GM12878 (cell line): ENCODE data around the gene JMY. TPM values are rescaled to one million over a fixed set of nuclear protein-coding genes. Genes with fewer than 3 reads are reported as not detected.

ENCODE experiments used
- ATAC-seq: fragments of 200-7000 bp; cut with Tn5 transposase; 3 replicates; pipeline ENCODE4 v1.9.1; 2020; ENCODE audit warnings: mild to moderate bottlenecking, moderate library complexity
- BruUV-seq: library from RNA; stranded (reverse); fragments of 400-500 nt; replicated peaks from 2 replicates; lab custom pipeline; 2021; lab: Mats Ljungman, UMichigan
- CTCF ChIA-PET: fragments of 300-600 bp; sonication (Branson Sonifier 250); formaldehyde crosslinking; extraction: SDS; loops from one replicate; lab custom pipeline; 2021; ENCODE audit warnings: inconsistent platforms; lab: Yijun Ruan, JAX
- POLR2A ChIA-PET: fragments of 350-600 bp; formaldehyde crosslinking; extraction: SDS; loops from one replicate; lab custom pipeline; 2021; ENCODE audit warnings: inconsistent platforms; lab: Charles Lee
- RAD21 ChIA-PET: fragments of 300-600 bp; sonication (Branson Sonifier 250); formaldehyde crosslinking; loops from one replicate; lab custom pipeline; 2023; ENCODE audit warnings: antibody characterized with exemption; ENCODE audit not compliant: unreplicated experiment; lab: Charles Lee
- SMC1A ChIA-PET: fragments of 300-600 bp; sonication (Branson Sonifier 250); formaldehyde crosslinking; loops from one replicate; lab custom pipeline; 2023; ENCODE audit not compliant: unreplicated experiment, uncharacterized antibody; lab: Charles Lee
- DNase-seq: peaks from one replicate; pipeline ENCODE4 v3.0.0-alpha.2; 2011; ENCODE audit warnings: low read depth, low spot score
- FAIRE-seq: peaks from 3 replicates; lab custom pipeline; 2011; peaks lifted over from hg19 to GRCh38; lab: Jason Lieb, UNC
- H2AFZ ChIP-seq: 2 replicates; pipeline ENCODE4 v1.6.0; 2011; ENCODE audit warnings: low read depth, low read length, control low read depth; ENCODE audit not compliant: control insufficient read depth
- H3K27ac ChIP-seq: 2 replicates; pipeline ENCODE4 v1.5.1; 2011; ENCODE audit warnings: control low read depth; ENCODE audit not compliant: control insufficient read depth, insufficient read depth
- H3K27me3 ChIP-seq, 2 experiments: replicated peaks in 1 of 2; 2 replicates each; pipeline versions ENCODE4 v1.6.0 to v1.6.1; 2011; ENCODE audit warnings: low read length in 1 of 2; ENCODE audit not compliant: control insufficient read depth in 2 of 2, insufficient read depth in 2 of 2
- H3K36me3 ChIP-seq, 2 experiments: 2 replicates each; pipeline ENCODE4 v1.5.1; 2011; ENCODE audit warnings: low read length in 1 of 2; ENCODE audit not compliant: control insufficient read depth in 2 of 2, insufficient read depth in 2 of 2
- H3K4me1 ChIP-seq: 2 replicates; pipeline ENCODE4 v1.6.1; 2011; ENCODE audit warnings: mild to moderate bottlenecking, low read length, moderate library complexity, mixed read lengths; ENCODE audit not compliant: control insufficient read depth, insufficient read depth
- H3K4me2 ChIP-seq: 2 replicates; pipeline ENCODE4 v1.6.0; 2011; ENCODE audit warnings: control low read depth; ENCODE audit not compliant: control insufficient read depth, insufficient read depth
- H3K4me3 ChIP-seq: fragments of 200-600 bp; sonication (generic); 2 replicates; pipeline ENCODE4 v1.5.1; 2016
- H3K79me2 ChIP-seq: 2 replicates; pipeline ENCODE4 v1.6.0; 2011; ENCODE audit warnings: low read length; ENCODE audit not compliant: control insufficient read depth, insufficient read depth
- H3K9ac ChIP-seq: 2 replicates; pipeline ENCODE4 v1.8.0; 2011; ENCODE audit warnings: low read length, control low read depth, mixed read lengths; ENCODE audit not compliant: control insufficient read depth, insufficient read depth
- H3K9me3 ChIP-seq: replicated peaks from 3 replicates; pipeline ENCODE4 v1.5.1; 2011; ENCODE audit warnings: mild to moderate bottlenecking, low read length; ENCODE audit not compliant: control insufficient read depth, insufficient read depth
- H4K20me1 ChIP-seq: 2 replicates; pipeline ENCODE4 v1.6.0; 2011; ENCODE audit not compliant: control insufficient read depth, insufficient read depth
- BCL11A ChIP-seq: IDR thresholded peaks from 2 replicates; pipeline ENCODE4 v1.6.1; 2011; ENCODE audit warnings: low read depth, low read length
- CBX5 ChIP-seq: sonication (generic); IDR thresholded peaks from 2 replicates; pipeline ENCODE4 v1.6.1; 2016; ENCODE audit warnings: low read depth, moderate library complexity, mild to moderate bottlenecking, inconsistent platforms
- CHD4 ChIP-seq: fragments of 200-600 bp; sonication (generic); IDR thresholded peaks from 2 replicates; pipeline ENCODE4 v1.6.1; 2016; ENCODE audit warnings: mild to moderate bottlenecking
- CREM ChIP-seq: IDR thresholded peaks from 2 replicates; pipeline ENCODE4 v1.6.1; 2014; ENCODE audit warnings: antibody characterized with exemption, low read depth
- IKZF1 ChIP-seq: fragments of 450-650 bp; conservative IDR thresholded peaks from 2 replicates; pipeline ENCODE4 v1.6.1; 2017; ENCODE audit warnings: antibody characterized with exemption, mild to moderate bottlenecking
- MYB ChIP-seq: fragments of 150-350 bp; IDR thresholded peaks from 2 replicates; pipeline ENCODE4 v1.6.1; 2014; ENCODE audit warnings: mild to moderate bottlenecking, low read depth, low read length, borderline replicate concordance
- NFYB ChIP-seq: IDR thresholded peaks from 2 replicates; pipeline ENCODE4 v1.6.1; 2011; ENCODE audit warnings: low read depth, mild to moderate bottlenecking, low read length, improper control_type of control experiment, moderate library complexity; ENCODE audit not compliant: insufficient read depth
- SP1 ChIP-seq: IDR thresholded peaks from one replicate; pipeline ENCODE4 v1.6.1; 2011; ENCODE audit warnings: low read depth, low read length
- TBL1XR1 ChIP-seq: IDR thresholded peaks from 2 replicates; pipeline ENCODE4 v1.6.1; 2012; ENCODE audit warnings: low read depth, low read length, improper control_type of control experiment
- USF2 ChIP-seq: IDR thresholded peaks from 2 replicates; pipeline ENCODE4 v1.6.1; 2011; ENCODE audit warnings: low read depth, low read length, improper control_type of control experiment, borderline replicate concordance
- ZBTB33 ChIP-seq: fragments of 450-650 bp; IDR thresholded peaks from 2 replicates; pipeline ENCODE4 v1.6.1; 2017; ENCODE audit warnings: mild to moderate bottlenecking
- WGBS: methylation state at CpG from one replicate; pipeline ENCODE4 v1.1.6; 2016; ENCODE audit warnings: low lambda C conversion rate; ENCODE audit not compliant: insufficient replicate concordance, insufficient coverage; ENCODE audit errors: missing lambda C conversion rate; 5-methylcytosine and 5-hydroxymethylcytosine counted together
- in situ Hi-C: fragments of 300-500 bp; cut with MboI; formaldehyde crosslinking; loops from 9 replicates; pipeline ENCODE4 v1.14.3; 2018; ENCODE audit warnings: mixed read lengths
- intact Hi-C: fragments of 100-400 bp; cut with micrococcal nuclease; formaldehyde crosslinking; loops from one replicate; pipeline ENCODE4 v1.14.2; 2022; ENCODE audit not compliant: unreplicated experiment
- polyA plus RNA-seq, 11 experiments: library from polyadenylated mRNA; depleted of rRNA in 4 of 11; unstranded in 6 of 11; stranded (reverse) in 5 of 11; fragments of >200 nt; fragmentation: Nextera tagmentation in 4 of 11; fragmentation: Illumina TruSeq in 1 of 11; extraction: Ambion mirVana in 4 of 11; extraction: Trizol in 1 of 11; gene quantifications; 1 replicate in 1 of 11; 2 replicates in 10 of 11; pipeline versions ENCODE4 v1.2.1 to v1.2.3, GENCODE V29; 2011 to 2016; ENCODE audit warnings: inconsistent platforms in 2 of 11, missing spikeins in 2 of 11, low read depth in 1 of 11
- total RNA-seq, 4 experiments: library from RNA; depleted of rRNA in 3 of 4; stranded (reverse); fragments of >200 nt in 3 of 4; fragmentation: Illumina TruSeq in 1 of 4; extraction: Trizol in 1 of 4; gene quantifications; 2 replicates each; pipeline versions ENCODE4 v1.2.1 to v1.2.3, GENCODE V29; 2013 to 2021

JMY gene
- total and polyA plus RNA-seq, 10 of the 15 experiments (the other 5 are each of a cell fraction or from before 2014, with no cell fraction given) = 0.63 to 4.8 (median 2.4) TPM

GRCh38 chr5:79301046-79301712 lies 65.2 kb downstream of the JMY start:
- in situ Hi-C loops = no loop called here
- RAD21 ChIA-PET = no interaction called here
- TF ChIP-seq CHD4 = no peak
- TF ChIP-seq TBL1XR1 = no peak
- no peak for TF ChIP-seq CREM
- no peak for TF ChIP-seq MYB
- no peak for TF ChIP-seq IKZF1
- no peak for TF ChIP-seq SP1
- no peak for TF ChIP-seq ZBTB33
- TF ChIP-seq CBX5 = no peak
- no peak for TF ChIP-seq NFYB
- no peak for TF ChIP-seq USF2
- TF ChIP-seq BCL11A = no peak
- intact Hi-C loops = no loop called here
- Histone ChIP-seq H3K4me1 (no peaks in the 10 kb centered on the region), H3K36me3 (peaks cover 0 to 2% of the 10 kb centered on the region in 2 experiments; a peak in 2 of 4 replicates), H3K27ac (no peak overlapping the region), H3K27me3 (no peaks in the 10 kb centered on the region), H3K79me2 (no peaks in the 10 kb centered on the region), H3K9ac (no peak overlapping the region), H3K4me3 (no peak overlapping the region), H3K9me3 (no peaks in the 10 kb centered on the region), H4K20me1 (no peaks in the 10 kb centered on the region), H3K4me2 (no peak overlapping the region), H2AFZ (no peak overlapping the region)
- ATAC-seq (no peak), FAIRE-seq (no peak), DNase-seq (no peak)
- WGBS = 85% methylated on average over 4 of the region's 4 CpGs
- POLR2A ChIA-PET = interaction anchor here (0.7 kb wide), 1 partner anchor 14 kb away, joined by 3 read pairs; no protein-coding TSS in a partner anchor
- SMC1A ChIA-PET = interaction anchor here (0.6 to 1.4 kb wide), 2 partner anchors 17 to 831 kb away, joined by 3 to 5 read pairs; no protein-coding TSS in a partner anchor
- CTCF ChIA-PET = no interaction called here
- no TSS peak for BruUV-seq
